Lower leg skin (tissue), 3 donors: Measurements from ENCODE around the gene OSBP.

Experiments
- POLR2A ChIP-seq, 2 donors: fragments of 450-650 bp; IDR thresholded peaks; one replicate each; pipeline ENCODE4 v1.6.1; 2016 to 2017; ENCODE audit warnings: antibody characterized with exemption in 2 of 2, mild to moderate bottlenecking in 1 of 2, moderate library complexity in 1 of 2
- TF ChIP-seq, protein P1 (sequence below), 3 donors: fragments of 450-650 bp; IDR thresholded peaks; one replicate each; pipeline ENCODE4 v1.5.1; 2016; ENCODE audit warnings: antibody characterized with exemption in 3 of 3, mild to moderate bottlenecking in 3 of 3, moderate library complexity in 2 of 3

- TF ChIP-seq, protein P1, sequence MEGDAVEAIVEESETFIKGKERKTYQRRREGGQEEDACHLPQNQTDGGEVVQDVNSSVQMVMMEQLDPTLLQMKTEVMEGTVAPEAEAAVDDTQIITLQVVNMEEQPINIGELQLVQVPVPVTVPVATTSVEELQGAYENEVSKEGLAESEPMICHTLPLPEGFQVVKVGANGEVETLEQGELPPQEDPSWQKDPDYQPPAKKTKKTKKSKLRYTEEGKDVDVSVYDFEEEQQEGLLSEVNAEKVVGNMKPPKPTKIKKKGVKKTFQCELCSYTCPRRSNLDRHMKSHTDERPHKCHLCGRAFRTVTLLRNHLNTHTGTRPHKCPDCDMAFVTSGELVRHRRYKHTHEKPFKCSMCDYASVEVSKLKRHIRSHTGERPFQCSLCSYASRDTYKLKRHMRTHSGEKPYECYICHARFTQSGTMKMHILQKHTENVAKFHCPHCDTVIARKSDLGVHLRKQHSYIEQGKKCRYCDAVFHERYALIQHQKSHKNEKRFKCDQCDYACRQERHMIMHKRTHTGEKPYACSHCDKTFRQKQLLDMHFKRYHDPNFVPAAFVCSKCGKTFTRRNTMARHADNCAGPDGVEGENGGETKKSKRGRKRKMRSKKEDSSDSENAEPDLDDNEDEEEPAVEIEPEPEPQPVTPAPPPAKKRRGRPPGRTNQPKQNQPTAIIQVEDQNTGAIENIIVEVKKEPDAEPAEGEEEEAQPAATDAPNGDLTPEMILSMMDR (IDR thresholded peaks at IDR 0.05) = no peak
- TF ChIP-seq POLR2A (IDR thresholded peaks at IDR 0.05) = no peak
Measured at GRCh38 chr11:59601788-59602187, 13.8 kb downstream of the OSBP start.
